Measurements from ENCODE around the gene TMEM117.

DNA sequence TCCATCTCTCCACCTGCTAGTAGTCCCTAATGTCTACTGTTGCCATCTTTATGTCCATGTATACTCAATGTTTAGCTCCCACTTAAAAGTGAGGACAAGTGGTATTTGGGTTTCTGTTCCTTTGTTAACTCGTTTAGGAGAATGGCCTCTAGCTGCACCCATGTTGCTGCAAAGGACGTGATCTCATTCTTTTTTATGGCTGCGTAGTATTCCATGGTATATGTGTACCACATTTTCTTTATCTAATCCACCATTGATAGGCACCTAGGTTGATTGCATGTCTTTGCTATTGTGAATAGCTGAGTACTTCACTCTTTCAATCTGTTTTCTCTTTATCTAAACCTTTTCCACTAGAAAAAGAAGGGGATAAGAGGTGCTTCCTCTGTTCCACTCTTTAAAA is 130.0 kb downstream of the TMEM117 start:
- TF ChIP-seq, protein P1, sequence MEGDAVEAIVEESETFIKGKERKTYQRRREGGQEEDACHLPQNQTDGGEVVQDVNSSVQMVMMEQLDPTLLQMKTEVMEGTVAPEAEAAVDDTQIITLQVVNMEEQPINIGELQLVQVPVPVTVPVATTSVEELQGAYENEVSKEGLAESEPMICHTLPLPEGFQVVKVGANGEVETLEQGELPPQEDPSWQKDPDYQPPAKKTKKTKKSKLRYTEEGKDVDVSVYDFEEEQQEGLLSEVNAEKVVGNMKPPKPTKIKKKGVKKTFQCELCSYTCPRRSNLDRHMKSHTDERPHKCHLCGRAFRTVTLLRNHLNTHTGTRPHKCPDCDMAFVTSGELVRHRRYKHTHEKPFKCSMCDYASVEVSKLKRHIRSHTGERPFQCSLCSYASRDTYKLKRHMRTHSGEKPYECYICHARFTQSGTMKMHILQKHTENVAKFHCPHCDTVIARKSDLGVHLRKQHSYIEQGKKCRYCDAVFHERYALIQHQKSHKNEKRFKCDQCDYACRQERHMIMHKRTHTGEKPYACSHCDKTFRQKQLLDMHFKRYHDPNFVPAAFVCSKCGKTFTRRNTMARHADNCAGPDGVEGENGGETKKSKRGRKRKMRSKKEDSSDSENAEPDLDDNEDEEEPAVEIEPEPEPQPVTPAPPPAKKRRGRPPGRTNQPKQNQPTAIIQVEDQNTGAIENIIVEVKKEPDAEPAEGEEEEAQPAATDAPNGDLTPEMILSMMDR (IDR thresholded peaks at IDR 0.05): no peak
- TF ChIP-seq POLR2A (IDR thresholded peaks at IDR 0.05): no peak
- no peak for TF ChIP-seq POLR2AphosphoS5 (IDR thresholded peaks at IDR 0.05)
- no peak for TF ChIP-seq EP300 (IDR thresholded peaks at IDR 0.05)
